GM12801 (cell line): ENCODE data around the gene EFHC2.

Experiments used
- CTCF ChIP-seq: IDR thresholded peaks from one replicate; pipeline ENCODE4 v1.5.1; 2011; ENCODE audit warnings: control low read depth; ENCODE audit not compliant: insufficient read length; ENCODE audit errors: extremely low read depth

The EFHC2 gene

GRCh38 chrX:44101281-44101680 is 242.2 kb downstream of the EFHC2 start:
- no peak for TF ChIP-seq CTCF

GRCh38 chrX:44099366-44099765 is 244.1 kb downstream of the EFHC2 start:
- no peak for TF ChIP-seq CTCF
